ENCODE results near the gene IMPA2.

IMPA2 gene

GRCh38 chr18:12008181-12008767, 27.0 kb downstream of the IMPA2 start:
- no peak for DNase-seq (ENCODE audit: low read depth in 3 of 3)

- no peak for DNase-seq (ENCODE audit: low read depth in 3 of 3)
Observed at GRCh38 chr18:12008842-12009580, 27.7 kb downstream of the IMPA2 start.

- no peak for DNase-seq (ENCODE audit: low read depth in 3 of 3)
Observed at GRCh38 chr18:12009581-12010140, 28.4 kb downstream of the IMPA2 start.

- DNase-seq (ENCODE audit: low read depth in 3 of 3), result no peak
Observed at GRCh38 chr18:12010187-12010802, 29.0 kb downstream of the IMPA2 start.

GRCh38 chr18:12011199-12011956, 30.1 kb downstream of the IMPA2 start:
- no peak for DNase-seq (ENCODE audit: low read depth in 3 of 3)

GRCh38 chr18:12011957-12012549, 30.7 kb downstream of the IMPA2 start:
- no peak for DNase-seq (ENCODE audit: low read depth in 3 of 3)

- DNase-seq (ENCODE audit: low read depth in 3 of 3), result no peak
Observed at GRCh38 chr18:12012697-12013096, 31.4 kb downstream of the IMPA2 start.

GRCh38 chr18:12013186-12013916, 32.0 kb downstream of the IMPA2 start:
- no peak for DNase-seq (ENCODE audit: low read depth in 3 of 3)

GRCh38 chr18:12014086-12014485, 32.8 kb downstream of the IMPA2 start:
- DNase-seq (ENCODE audit: low read depth in 3 of 3), result no peak

GRCh38 chr18:12014521-12015415, 33.5 kb downstream of the IMPA2 start:
- no peak for DNase-seq (ENCODE audit: low read depth in 3 of 3)

GRCh38 chr18:12015416-12016062, 34.2 kb downstream of the IMPA2 start:
- no peak for DNase-seq (ENCODE audit: low read depth in 3 of 3)

- DNase-seq (ENCODE audit: low read depth in 3 of 3), result no peak
Observed at GRCh38 chr18:12017081-12017480, 35.8 kb downstream of the IMPA2 start.

- no peak for DNase-seq (ENCODE audit: low read depth in 3 of 3)
Observed at GRCh38 chr18:12018861-12019260, 37.6 kb downstream of the IMPA2 start.

GRCh38 chr18:12021077-12021476, 39.8 kb downstream of the IMPA2 start:
- DNase-seq (ENCODE audit: low read depth in 3 of 3), result no peak

GRCh38 chr18:12021596-12021995, 40.3 kb downstream of the IMPA2 start:
- DNase-seq (ENCODE audit: low read depth in 3 of 3), result no peak

- no peak for DNase-seq (ENCODE audit: low read depth in 3 of 3)
Observed at GRCh38 chr18:12023375-12023774, 42.1 kb downstream of the IMPA2 start.

GRCh38 chr18:12026562-12026961, 45.3 kb downstream of the IMPA2 start:
- DNase-seq (ENCODE audit: low read depth in 3 of 3), result no peak

GRCh38 chr18:12027046-12027445, 45.7 kb downstream of the IMPA2 start:
- DNase-seq (ENCODE audit: low read depth in 3 of 3), result no peak

GRCh38 chr18:12027480-12027879, 46.2 kb downstream of the IMPA2 start:
- DNase-seq (ENCODE audit: low read depth in 3 of 3), result no peak

Measured in stimulated activated CD4-positive, alpha-beta T cell treated with anti-CD3 and anti-CD28 coated beads, TNF-alpha, amount 100 ng/mL, for 4 hours (primary cell).